Erythroblast (primary cell): Measurements from ENCODE around the gene PPID.
"Not testable (repeated sequence)": the region's sequence is repeated elsewhere in the genome, so short reads cannot be mapped to it uniquely, and the experiment has no call there.

Experiments used
- DNase-seq, 2 experiments: peaks; one replicate each; lab custom pipeline; 2025; lab: John Stamatoyannopoulos, UW
- GATA1 ChIP-seq: IDR thresholded peaks from 2 replicates; pipeline ENCODE4 v1.6.1; 2011; ENCODE audit warnings: low read depth, mild to moderate bottlenecking, control low read depth, low read length, moderate library complexity
- POLR2A ChIP-seq: IDR thresholded peaks from 2 replicates; pipeline ENCODE4 v1.6.1; 2011; ENCODE audit warnings: mild to moderate bottlenecking, low read length

PPID gene

GRCh38 chr4:158714937-158715336 is 8.3 kb downstream of the PPID start:
- no peak for TF ChIP-seq POLR2A
- no peak for TF ChIP-seq GATA1
- DNase-seq: no peak

- DNase-seq: not testable (repeated sequence)
Measured at GRCh38 chr4:158712622-158713021, 10.6 kb downstream of the PPID start.

GRCh38 chr4:158710814-158711213 is 12.4 kb downstream of the PPID start:
- DNase-seq: peak; percentile 17 to 47
- TF ChIP-seq GATA1 (no peak), POLR2A (no peak)

- no peak for DNase-seq
- TF ChIP-seq GATA1 (no peak), POLR2A (no peak)
Measured at GRCh38 chr4:158704274-158704673, 18.9 kb downstream of the PPID start.

GRCh38 chr4:158688813-158689212 is 34.4 kb downstream of the PPID start:
- TF ChIP-seq POLR2A (no peak), GATA1 (no peak)
- no peak for DNase-seq

- TF ChIP-seq POLR2A (no peak), GATA1 (no peak)
Measured at GRCh38 chr4:158682066-158682465, 41.1 kb downstream of the PPID start.

GRCh38 chr4:158681629-158682028 is 41.6 kb downstream of the PPID start:
- TF ChIP-seq POLR2A (no peak), GATA1 (no peak)
- no peak for DNase-seq

More at GRCh38 chr4:158682066-158682465, 41.1 kb downstream of the PPID start:
- DNase-seq: no peak

DNA sequence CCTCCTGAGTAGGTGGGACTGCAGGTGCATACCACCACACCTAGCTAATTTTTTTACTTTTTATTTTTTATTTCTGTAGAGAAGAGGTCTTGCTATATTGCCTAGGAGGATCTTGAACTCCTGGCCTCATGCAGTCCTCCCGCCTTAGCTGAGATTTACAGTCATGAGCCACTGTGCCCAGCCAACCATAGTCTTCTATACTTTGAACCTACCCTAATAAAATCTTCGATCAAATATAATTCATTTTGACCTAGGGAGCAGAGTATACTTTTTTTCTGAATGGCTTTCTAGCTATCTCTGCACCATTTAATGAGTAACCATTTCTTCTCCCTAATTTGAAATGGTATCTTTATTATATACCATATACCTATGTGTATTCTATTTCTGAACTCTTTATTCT is 44.4 kb downstream of the PPID start:
- TF ChIP-seq GATA1 (no peak), POLR2A (no peak)
- DNase-seq: no peak

GRCh38 chr4:158676076-158676475 is 47.1 kb downstream of the PPID start:
- DNase-seq: no peak
- no peak for TF ChIP-seq POLR2A
- TF ChIP-seq GATA1: no peak

DNA sequence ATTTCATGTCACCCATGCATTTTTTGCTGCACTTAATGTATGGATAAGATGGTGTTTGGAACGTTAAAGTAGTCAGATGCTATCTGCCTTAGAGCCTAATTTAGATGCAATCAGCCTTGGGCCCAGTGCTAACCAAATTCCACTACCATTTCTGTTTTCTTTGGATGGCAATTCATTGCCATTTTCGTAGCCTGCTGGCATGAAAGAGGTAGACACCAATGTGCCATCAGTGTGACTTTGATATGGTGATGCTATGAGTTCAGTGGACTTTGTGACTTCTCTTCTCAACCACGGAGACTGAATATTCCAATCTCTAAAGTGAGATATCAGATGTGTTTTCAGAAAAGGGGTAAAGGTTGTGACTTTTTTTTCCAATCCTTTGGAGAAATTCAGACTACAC is 49.6 kb downstream of the PPID start:
- no peak for TF ChIP-seq GATA1
- no peak for TF ChIP-seq POLR2A
- DNase-seq: peak in 1 of 2 experiments; percentile 5

GRCh38 chr4:158671915-158672806 is 51.0 kb downstream of the PPID start, which contains the start of gene ETFDH:
Gene ETFDH, plus strand, starts transcription at chr4:158672296. Its CDS starts 161 bp downstream, at chr4:158672457.
- peak; percentile 100 for DNase-seq
- TF ChIP-seq POLR2A: peak; percentile 83
- peak; percentile 75 for TF ChIP-seq GATA1

- TF ChIP-seq GATA1: no peak
- no peak for TF ChIP-seq POLR2A
- no peak for DNase-seq
Measured at GRCh38 chr4:158671665-158671914, 51.6 kb downstream of the PPID start, which contains the start of gene C4orf46. Gene C4orf46, minus strand, starts transcription at chr4:158671887. Its CDS starts 86 bp downstream, at chr4:158671801.

- TF ChIP-seq GATA1 (no peak), POLR2A (no peak)
- DNase-seq: peak; percentile 77 to 89
Measured at GRCh38 chr4:158670975-158671664, 52.1 kb downstream of the PPID start.

GRCh38 chr4:158669310-158669709 is 53.9 kb downstream of the PPID start:
- TF ChIP-seq POLR2A: no peak
- TF ChIP-seq GATA1: no peak
- DNase-seq: no peak
